Right lung (tissue), 5 donors: ENCODE data around the gene PCDHGA4. TPM values are rescaled to one million over a fixed set of nuclear protein-coding genes. Genes with fewer than 3 reads are reported as not detected.

ENCODE experiments used
- polyA plus RNA-seq, 5 donors: library from polyadenylated mRNA; unstranded; fragments of 120-200 nt; gene quantifications; one replicate each; pipeline versions ENCODE4 v1.2.1 to v1.2.3, GENCODE V29; 2013; ENCODE audit warnings: inconsistent platforms in 1 of 5, low replicate concordance in 1 of 5; ENCODE audit not compliant: insufficient read length in 5 of 5, insufficient read depth in 1 of 5

Gene PCDHGA4
- polyA plus RNA-seq, 5 donors = 1.9 to 3.3 (median 2.4) TPM

Other genes starting within 250 kb of the PCDHGA4 start
- gene PCDHB4, start 233.2 kb upstream of the PCDHGA4 start, polyA plus RNA-seq = 1 to 10 TPM; 1.7 to 3.0 (median 2.9) TPM
- 10 to 100 TPM in 3 of 5 donors, 1 to 10 TPM in 2; 9.1 to 15.4 (median 10.6) TPM for gene PCDHB5, start 219.8 kb upstream of the PCDHGA4 start, polyA plus RNA-seq
- gene PCDHB6, start 205.0 kb upstream of the PCDHGA4 start, polyA plus RNA-seq = 1 to 10 TPM; 2.5 to 3.7 (median 3.0) TPM
- gene PCDHB7, start 182.4 kb upstream of the PCDHGA4 start, polyA plus RNA-seq = 1 to 10 TPM; 3.9 to 6.0 (median 4.7) TPM
- gene PCDHB8, start 177.2 kb upstream of the PCDHGA4 start, polyA plus RNA-seq = 1 to 10 TPM; 1.1 to 2.5 (median 2.2) TPM
- 1 to 10 TPM; 4.7 to 6.6 (median 4.9) TPM for gene PCDHB16, start 172.6 kb upstream of the PCDHGA4 start, polyA plus RNA-seq
- gene PCDHB9, start 167.9 kb upstream of the PCDHGA4 start, polyA plus RNA-seq = 1 to 10 TPM; 3.1 to 5.6 (median 4.0) TPM
- gene PCDHB10, start 162.7 kb upstream of the PCDHGA4 start, polyA plus RNA-seq = 1 to 10 TPM; 5.0 to 7.5 (median 6.9) TPM
- 1 to 10 TPM; 1.7 to 4.5 (median 3.3) TPM for gene PCDHB11, start 155.4 kb upstream of the PCDHGA4 start, polyA plus RNA-seq
- 1 to 10 TPM; 4.3 to 6.6 (median 5.4) TPM for gene PCDHB12, start 146.3 kb upstream of the PCDHGA4 start, polyA plus RNA-seq
- gene PCDHB13, start 141.1 kb upstream of the PCDHGA4 start, polyA plus RNA-seq = 1 to 10 TPM; 3.9 to 6.0 (median 5.0) TPM
- 10 to 100 TPM in 1 of 5 donors, 1 to 10 TPM in 4; 9.1 to 10.3 (median 9.3) TPM for gene PCDHB14, start 131.7 kb upstream of the PCDHGA4 start, polyA plus RNA-seq
- 10 to 100 TPM in 3 of 5 donors, 1 to 10 TPM in 2; 9.4 to 13.2 (median 10.2) TPM for gene PCDHB15, start 109.6 kb upstream of the PCDHGA4 start, polyA plus RNA-seq
- gene SLC25A2, start 51.0 kb upstream of the PCDHGA4 start, polyA plus RNA-seq = under 1 TPM; 0.08 to 0.26 (median 0.17) TPM
- 100 to 1,000 TPM; 124 to 151 (median 140) TPM for gene TAF7, start 34.2 kb upstream of the PCDHGA4 start, polyA plus RNA-seq
- gene PCDHGA1, start 24.5 kb upstream of the PCDHGA4 start, polyA plus RNA-seq = 1 to 10 TPM in 1 of 5 donors, under 1 TPM in 4; 0.50 to 1.0 (median 0.72) TPM
- gene PCDHGA2, start 16.3 kb upstream of the PCDHGA4 start, polyA plus RNA-seq = 1 to 10 TPM; 3.0 to 7.3 (median 4.2) TPM
- 1 to 10 TPM; 2.0 to 3.9 (median 2.8) TPM for gene PCDHGA3, start 11.2 kb upstream of the PCDHGA4 start, polyA plus RNA-seq
- gene PCDHGB1, start 4.9 kb upstream of the PCDHGA4 start, polyA plus RNA-seq = 1 to 10 TPM; 1.2 to 1.7 (median 1.7) TPM
- 1 to 10 TPM; 4.0 to 6.0 (median 4.3) TPM for gene PCDHGB2, start 5.0 kb downstream of the PCDHGA4 start, polyA plus RNA-seq
- gene PCDHGA5, start 9.1 kb downstream of the PCDHGA4 start, polyA plus RNA-seq = 1 to 10 TPM; 2.7 to 4.5 (median 3.7) TPM
- 1 to 10 TPM; 2.0 to 3.0 (median 2.5) TPM for gene PCDHGB3, start 15.2 kb downstream of the PCDHGA4 start, polyA plus RNA-seq
- 1 to 10 TPM; 4.2 to 6.1 (median 4.6) TPM for gene PCDHGA6, start 18.9 kb downstream of the PCDHGA4 start, polyA plus RNA-seq
- 1 to 10 TPM; 1.7 to 2.1 (median 1.9) TPM for gene PCDHGA7, start 27.7 kb downstream of the PCDHGA4 start, polyA plus RNA-seq
- 1 to 10 TPM; 3.1 to 5.0 (median 4.2) TPM for gene PCDHGB4, start 32.7 kb downstream of the PCDHGA4 start, polyA plus RNA-seq
- gene PCDHGA8, start 37.6 kb downstream of the PCDHGA4 start, polyA plus RNA-seq = 1 to 10 TPM in 1 of 5 donors, under 1 TPM in 4; 0.50 to 1.1 (median 0.74) TPM
- gene PCDHGB5, start 42.9 kb downstream of the PCDHGA4 start, polyA plus RNA-seq = 1 to 10 TPM; 6.8 to 8.5 (median 7.7) TPM
- 1 to 10 TPM; 4.4 to 8.3 (median 5.7) TPM for gene PCDHGA9, start 47.8 kb downstream of the PCDHGA4 start, polyA plus RNA-seq
- gene PCDHGB6, start 53.0 kb downstream of the PCDHGA4 start, polyA plus RNA-seq = 1 to 10 TPM; 6.4 to 9.3 (median 7.8) TPM
- 1 to 10 TPM; 4.2 to 5.4 (median 4.5) TPM for gene PCDHGA10, start 58.0 kb downstream of the PCDHGA4 start, polyA plus RNA-seq
- gene PCDHGB7, start 62.7 kb downstream of the PCDHGA4 start, polyA plus RNA-seq = 10 to 100 TPM; 13.1 to 15.2 (median 13.9) TPM
- gene PCDHGA11, start 66.0 kb downstream of the PCDHGA4 start, polyA plus RNA-seq = 1 to 10 TPM; 2.7 to 4.4 (median 3.2) TPM
- gene PCDHGA12, start 75.5 kb downstream of the PCDHGA4 start, polyA plus RNA-seq = 1 to 10 TPM; 2.3 to 4.3 (median 3.4) TPM
- gene PCDHGC3, start 120.9 kb downstream of the PCDHGA4 start, polyA plus RNA-seq = 100 to 1,000 TPM; 102 to 151 (median 113) TPM
- 1 to 10 TPM; 1.5 to 2.7 (median 1.7) TPM for gene PCDHGC4, start 130.0 kb downstream of the PCDHGA4 start, polyA plus RNA-seq
- 1 to 10 TPM in 2 of 5 donors, under 1 TPM in 3; 0.76 to 1.2 (median 0.85) TPM for gene PCDHGC5, start 134.1 kb downstream of the PCDHGA4 start, polyA plus RNA-seq